HL-60 (cell line): Measurements from ENCODE around the gene MAPK11.

Source experiments
- DNase-seq, 2 experiments: peaks; one replicate each; pipeline ENCODE4 v3.0.0-alpha.2; 2010 to 2020; ENCODE audit warnings: low read depth in 1 of 2, low spot score in 1 of 2
- H3K27ac ChIP-seq: fragments of 250-450 bp; sonication (Bioruptor Pico); replicated peaks from 2 replicates; pipeline ENCODE4 v1.5.1; 2020; ENCODE audit warnings: mild to moderate bottlenecking, moderate library complexity
- H3K27me3 ChIP-seq: fragments of 250-450 bp; sonication (Bioruptor Pico); 2 replicates; pipeline ENCODE4 v1.5.1; 2021; ENCODE audit warnings: mild to moderate bottlenecking, moderate library complexity; ENCODE audit not compliant: insufficient read depth, poor library complexity, severe bottlenecking
- H3K4me3 ChIP-seq: replicated peaks from 2 replicates; pipeline ENCODE4 v1.5.1; 2011; ENCODE audit warnings: mild to moderate bottlenecking, control low read depth, low read length; ENCODE audit not compliant: insufficient read depth
- CTCF ChIP-seq: IDR thresholded peaks from one replicate; pipeline ENCODE4 v1.5.1; 2011; ENCODE audit warnings: low read length, control low read depth, inconsistent platforms; ENCODE audit not compliant: insufficient read depth
- GABPA ChIP-seq: IDR thresholded peaks from 2 replicates; pipeline ENCODE4 v1.6.1; 2012; ENCODE audit warnings: low read depth
- POLR2AphosphoS5 ChIP-seq: IDR thresholded peaks from 2 replicates; pipeline ENCODE4 v1.6.1; 2012; ENCODE audit warnings: low read depth
- REST ChIP-seq: IDR thresholded peaks from 2 replicates; pipeline ENCODE4 v1.6.1; 2012; ENCODE audit warnings: low read depth; ENCODE audit not compliant: insufficient replicate concordance
- SPI1 ChIP-seq: IDR thresholded peaks from 2 replicates; pipeline ENCODE4 v1.6.1; 2012; ENCODE audit warnings: low read depth, mild to moderate bottlenecking, borderline replicate concordance

The MAPK11 gene

DNA sequence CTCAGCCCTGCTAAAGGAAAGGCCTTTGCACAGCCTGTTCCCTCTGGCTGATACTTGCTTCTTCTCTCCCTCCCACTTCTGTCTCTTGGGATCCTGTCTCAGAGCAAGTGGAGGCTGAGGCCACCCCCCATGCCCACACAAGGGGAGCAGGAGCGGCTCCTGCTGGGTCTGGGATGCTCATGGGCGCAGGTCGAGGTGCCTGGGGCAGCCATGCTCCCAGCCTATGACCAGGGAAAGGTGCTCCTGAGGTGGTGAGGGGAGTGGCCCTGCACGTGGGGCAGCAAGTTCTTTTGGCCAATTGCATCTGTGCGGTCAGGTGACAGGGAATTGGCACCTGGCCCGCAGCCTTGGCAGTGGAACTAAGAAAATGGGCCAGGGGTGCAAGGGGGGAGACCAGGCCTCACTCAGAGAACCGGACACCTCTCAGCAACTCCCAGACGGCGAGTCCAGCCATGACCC, 1.5 kb downstream of the MAPK11 start:
- Histone ChIP-seq H3K27me3 (peaks cover 18% of the 10 kb centered on the region), H3K4me3 (no peak overlapping the region), H3K27ac (no peak overlapping the region)
- no peak for TF ChIP-seq REST
- no peak for TF ChIP-seq GABPA
- no peak for TF ChIP-seq CTCF
- TF ChIP-seq POLR2AphosphoS5 = no peak
- no peak for TF ChIP-seq SPI1
- no peak for DNase-seq

DNA sequence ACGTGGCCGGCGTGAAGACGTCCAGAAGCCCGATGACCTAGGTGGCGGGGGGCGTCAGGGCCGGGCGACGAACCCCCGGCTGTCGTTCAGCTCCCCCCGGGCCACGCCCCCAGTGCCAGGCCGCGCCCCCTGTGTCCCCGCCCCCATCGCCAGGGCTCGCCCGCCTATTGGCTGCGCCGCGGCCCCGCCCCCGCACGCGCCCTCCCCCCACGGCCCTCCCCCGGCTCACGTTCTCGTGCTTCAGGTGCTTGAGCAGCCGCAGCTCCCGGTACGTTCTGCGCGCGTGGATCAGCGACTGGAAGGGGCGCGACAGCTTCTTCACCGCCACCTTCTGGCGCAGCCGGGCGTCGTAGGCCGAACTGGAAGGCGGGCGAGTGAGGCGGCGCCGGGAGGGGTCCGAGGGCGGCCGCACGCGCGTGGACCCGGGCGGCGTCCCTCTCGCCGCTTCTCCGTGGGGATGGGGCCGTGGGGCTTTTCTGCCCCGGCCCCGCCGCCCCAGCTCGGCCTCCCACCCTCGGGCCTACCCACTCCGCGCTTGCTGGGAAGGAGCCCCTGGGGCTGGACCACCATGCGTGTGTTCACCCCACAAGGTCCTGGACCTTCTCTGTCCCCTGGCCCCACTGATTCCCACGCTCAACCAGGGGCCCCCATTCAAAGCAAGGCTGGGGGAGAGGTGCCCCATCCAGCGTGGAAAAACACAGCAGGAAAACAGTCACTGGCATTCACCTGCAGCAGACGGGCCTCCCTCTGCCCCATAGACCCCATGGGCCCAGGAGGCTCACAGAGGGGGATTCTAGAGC, 2.4 kb downstream of the MAPK11 start:
- Histone ChIP-seq H3K27me3 (peaks cover 18% of the 10 kb centered on the region), H3K4me3 (no peak overlapping the region), H3K27ac (no peak overlapping the region)
- DNase-seq = no peak
- TF ChIP-seq REST = no peak
- TF ChIP-seq GABPA = no peak
- no peak for TF ChIP-seq CTCF
- TF ChIP-seq POLR2AphosphoS5 = no peak
- TF ChIP-seq SPI1 = no peak

DNA sequence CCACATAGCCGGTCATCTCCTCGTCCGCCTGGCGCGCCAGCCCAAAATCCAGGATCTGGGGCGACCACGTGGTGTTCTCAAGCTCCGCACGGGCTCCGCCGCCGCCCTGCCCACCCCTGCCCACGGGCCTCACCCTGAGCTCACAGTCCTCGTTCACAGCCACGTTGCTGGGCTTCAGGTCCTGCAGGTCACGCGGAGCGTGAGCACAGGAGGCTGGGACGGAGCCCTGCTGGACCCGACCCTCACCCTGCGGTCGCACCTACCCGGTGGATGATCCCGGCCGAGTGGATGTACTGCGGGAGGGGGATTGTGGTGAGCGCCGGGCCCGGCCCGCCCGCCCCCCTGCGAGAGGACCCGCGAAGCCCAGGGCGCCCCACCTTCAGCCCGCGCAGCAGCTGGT, 3.2 kb downstream of the MAPK11 start:
- Histone ChIP-seq H3K4me3 (no peak overlapping the region), H3K27ac (no peak overlapping the region), H3K27me3 (peaks cover 16% of the 10 kb centered on the region)
- DNase-seq = no peak
- TF ChIP-seq REST = no peak
- TF ChIP-seq POLR2AphosphoS5 = no peak
- TF ChIP-seq CTCF = no peak
- TF ChIP-seq GABPA = no peak
- no peak for TF ChIP-seq SPI1
